ENCODE measurements around the gene RASAL3. TPM values are rescaled to one million over a fixed set of nuclear protein-coding genes. Genes with fewer than 3 reads are reported as not detected.

RASAL3 gene
- total RNA-seq, 1 experiment from 2014 or later: 0.57 TPM

GRCh38 chr19:15425321-15425950 lies 38.9 kb downstream of the RASAL3 start (continued):
- TF ChIP-seq ZBTB33 (IDR thresholded peaks at IDR 0.05; ENCODE audit: extremely low read depth, insufficient replicate concordance, low read length) (no peak), SRF (IDR thresholded peaks at IDR 0.05; ENCODE audit: low read depth) (no peak), ZNF274 (IDR thresholded peaks at IDR 0.05; ENCODE audit: low read depth, low read length) (no peak), FOSL1 (IDR thresholded peaks at IDR 0.05; ENCODE audit: low read depth) (no peak), SP1 (IDR thresholded peaks at IDR 0.05; ENCODE audit: low read depth) (no peak), ELF1 (IDR thresholded peaks at IDR 0.05; ENCODE audit: borderline replicate concordance, low read depth) (no peak), TCF7L2 (IDR thresholded peaks at IDR 0.05; ENCODE audit: borderline replicate concordance, extremely low read depth, insufficient read depth, insufficient read length) (no peak)

- CTCF ChIA-PET: no interaction called here
- DNase-seq (ENCODE audit: low read depth, low spot score): no peak
- Histone ChIP-seq H3K4me3 (replicated peaks in 1 of 2; ENCODE audit: low read depth in 1 of 2, low read length in 2 of 2) (no peak overlapping the region), H3K9me2 (ENCODE audit: insufficient read depth) (no peaks in the 10 kb centered on the region), H3K4me2 (ENCODE audit: low read length) (no peak overlapping the region), H4K20me1 (ENCODE audit: insufficient read depth) (no peaks in the 10 kb centered on the region), H3K9me3 (ENCODE audit: control insufficient read depth in 1 of 2, insufficient read depth in 1 of 2, low read depth in 1 of 2, low read length in 2 of 2) (no peaks in the 10 kb centered on the region), H3K79me2 (ENCODE audit: insufficient read depth, low read length) (peaks cover 29% of the 10 kb centered on the region), H3K27ac (ENCODE audit: low read depth, low read length) (no peak overlapping the region), H3K36me3 (ENCODE audit: control insufficient read depth in 1 of 2, insufficient read depth in 2 of 2, low read length in 2 of 2) (peaks cover 16 to 50% of the 10 kb centered on the region in 2 experiments; a peak in 3 of 4 replicates), H3K4me1 (ENCODE audit: control insufficient read depth in 1 of 2, insufficient read depth in 2 of 2, low read length in 2 of 2) (no peaks in the 10 kb centered on the region), H2AFZ (ENCODE audit: low read depth, low read length, poor library complexity, severe bottlenecking) (no peak overlapping the region), H3K27me3 (ENCODE audit: insufficient read depth, low read length) (no peaks in the 10 kb centered on the region), H3K9ac (ENCODE audit: low read length) (no peak overlapping the region)
- RAD21 ChIA-PET (ENCODE audit: low non-redundant PET in 1 of 2, low total read pairs in 2 of 2, uncharacterized antibody in 2 of 2, unreplicated experiment in 2 of 2): no interaction called here
- POLR2A ChIA-PET: no interaction called here
- no peak for ATAC-seq
- no TSS peak for BruUV-seq (replicated peaks)
- intact Hi-C loops (cut with micrococcal nuclease): no loop called here
- TF ChIP-seq FOSL1 (IDR thresholded peaks at IDR 0.05; ENCODE audit: low read depth) (no peak), REST (IDR thresholded peaks at IDR 0.05; ENCODE audit: low read depth) (no peak), ZBTB33 (IDR thresholded peaks at IDR 0.05; ENCODE audit: extremely low read depth, insufficient replicate concordance, low read length) (no peak), TCF7L2 (IDR thresholded peaks at IDR 0.05; ENCODE audit: borderline replicate concordance, extremely low read depth, insufficient read depth, insufficient read length) (no peak), SIN3A (IDR thresholded peaks at IDR 0.05; ENCODE audit: low read depth) (no peak), RAD21 (IDR thresholded peaks at IDR 0.05; ENCODE audit: low read depth) (no peak), EGR1 (IDR thresholded peaks at IDR 0.05; ENCODE audit: low read depth) (no peak), JUND (IDR thresholded peaks at IDR 0.05) (no peak), CEBPB (IDR thresholded peaks at IDR 0.05; ENCODE audit: low read depth) (no peak), CBX3 (IDR thresholded peaks at IDR 0.05; ENCODE audit: low read depth) (no peak), ELF1 (IDR thresholded peaks at IDR 0.05; ENCODE audit: borderline replicate concordance, low read depth) (no peak), SP1 (IDR thresholded peaks at IDR 0.05; ENCODE audit: low read depth) (no peak), ATF3 (IDR thresholded peaks at IDR 0.05) (no peak), MAX (IDR thresholded peaks at IDR 0.05) (no peak)
Observed at GRCh38 chr19:15424692-15425272, 39.6 kb downstream of the RASAL3 start.
